Astrocyte of the cerebellum (primary cell): ENCODE measurements around the gene MED15.

Experiments
- DNase-seq: peaks from one replicate; pipeline ENCODE4 v3.0.0-alpha.2; 2011; ENCODE audit warnings: low read depth
- H3K4me3 ChIP-seq: 2 replicates; pipeline ENCODE4 v1.5.1; 2011; ENCODE audit warnings: mild to moderate bottlenecking, low read depth, low read length, moderate library complexity
- CTCF ChIP-seq: IDR thresholded peaks from 2 replicates; pipeline ENCODE4 v1.5.1; 2012; ENCODE audit warnings: low read length, low read depth, moderate library complexity, mild to moderate bottlenecking; ENCODE audit errors: missing control alignments
- in situ Hi-C: cut with HindIII; loops from 2 replicates; pipeline ENCODE4 v1.10.0; 2017; ENCODE audit warnings: low sequenced_read_pairs

The MED15 gene

GRCh38 chr22:20484948-20485683, 22.3 kb upstream of the MED15 start:
- no peak for TF ChIP-seq CTCF
- H3K4me3 ChIP-seq: no peak overlapping the region
- in situ Hi-C loops: no loop called here
- DNase-seq: no peak

- no peak for TF ChIP-seq CTCF
Observed at GRCh38 chr22:20486229-20486628, 21.2 kb upstream of the MED15 start.

GRCh38 chr22:20487715-20488114, 19.7 kb upstream of the MED15 start:
- no peak overlapping the region for H3K4me3 ChIP-seq
- DNase-seq: no peak
- in situ Hi-C loops: no loop called here
- TF ChIP-seq CTCF: no peak

More at GRCh38 chr22:20486229-20486628, 21.2 kb upstream of the MED15 start:
- in situ Hi-C loops: no loop called here
- DNase-seq: no peak
- no peak overlapping the region for H3K4me3 ChIP-seq

GRCh38 chr22:20488946-20489345, 18.5 kb upstream of the MED15 start:
- no peak for TF ChIP-seq CTCF
- no peak for DNase-seq
- no peak overlapping the region for H3K4me3 ChIP-seq
- in situ Hi-C loops: no loop called here

- TF ChIP-seq CTCF: no peak
- no peak overlapping the region for H3K4me3 ChIP-seq
- in situ Hi-C loops: no loop called here
- DNase-seq: no peak
Observed at GRCh38 chr22:20490183-20490940, 17.0 kb upstream of the MED15 start.

GRCh38 chr22:20490941-20491307, 16.5 kb upstream of the MED15 start:
- DNase-seq: no peak
- no peak overlapping the region for H3K4me3 ChIP-seq
- TF ChIP-seq CTCF: no peak
- in situ Hi-C loops: no loop called here
